Measurements from ENCODE around the gene PUM2.
"Not testable (repeated sequence)": the region's sequence is repeated elsewhere in the genome, so short reads cannot be mapped to it uniquely, and the experiment has no call there.

Gene PUM2

DNA sequence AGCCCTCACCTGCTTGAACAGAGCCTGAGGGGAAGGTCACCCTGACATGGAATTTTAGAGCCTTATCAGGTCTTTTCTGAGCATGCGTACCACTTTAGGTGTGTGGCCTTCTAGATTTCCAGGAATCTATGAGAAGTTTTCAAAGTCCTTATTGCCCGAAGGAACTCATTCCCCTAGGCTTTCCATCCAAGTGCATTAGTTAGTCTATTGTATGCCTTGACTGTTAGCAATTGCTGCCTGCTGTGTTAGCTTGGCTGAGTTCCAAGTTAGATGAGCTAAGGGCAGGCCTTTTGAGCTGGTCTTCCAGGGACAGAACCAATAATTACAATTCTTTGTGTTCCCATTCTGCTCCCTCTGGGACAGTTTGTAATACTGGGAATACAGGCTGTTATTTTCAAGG, 30.8 kb upstream of the PUM2 start:
- TF ChIP-seq GATA1 (IDR thresholded peaks at IDR 0.05; ENCODE audit: low read depth, low read length) (no peak), POLR2A (IDR thresholded peaks at IDR 0.05; ENCODE audit: low read length) (no peak)
- peak in 1 of 2 experiments; percentile 18 for DNase-seq

DNA sequence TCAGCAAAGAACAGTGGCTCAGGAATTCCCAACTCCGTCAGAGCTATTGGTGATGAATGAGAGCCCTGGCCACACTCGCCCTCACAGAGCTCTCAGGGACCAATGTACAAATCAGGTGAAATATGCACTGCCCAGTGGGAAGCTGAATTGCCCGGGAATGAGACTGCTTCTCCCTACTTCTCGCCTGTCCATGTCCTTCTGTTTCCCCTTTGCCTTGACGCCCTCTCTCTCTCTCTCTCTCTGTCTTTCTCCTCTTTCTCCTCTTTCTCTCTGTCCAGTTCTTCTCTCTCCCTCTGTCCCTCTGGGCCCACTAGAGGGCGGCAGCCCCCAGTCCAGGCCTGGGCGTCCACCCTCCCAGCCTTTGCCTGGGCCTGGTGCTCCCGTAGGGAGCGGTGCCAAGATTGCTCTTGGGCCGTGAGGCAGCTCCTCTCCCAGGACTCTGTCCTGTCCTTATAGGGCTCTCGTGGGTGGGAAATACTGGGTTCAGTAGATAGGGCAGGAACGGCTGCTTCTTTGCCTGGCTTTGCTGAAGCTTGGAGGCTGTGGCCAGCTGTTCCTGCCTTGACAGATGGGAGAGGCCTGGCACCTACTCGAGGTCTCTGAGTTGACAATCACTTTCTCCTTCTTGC, 28.4 kb upstream of the PUM2 start:
- no peak for TF ChIP-seq POLR2A (IDR thresholded peaks at IDR 0.05; ENCODE audit: low read length)
- TF ChIP-seq GATA1 (IDR thresholded peaks at IDR 0.05; ENCODE audit: low read depth, low read length): no peak
- peak; percentile 17 to 45 for DNase-seq

GRCh38 chr2:20378341-20378740, 27.7 kb upstream of the PUM2 start:
- DNase-seq: no peak
- TF ChIP-seq GATA1 (IDR thresholded peaks at IDR 0.05; ENCODE audit: low read depth, low read length) (no peak), POLR2A (IDR thresholded peaks at IDR 0.05; ENCODE audit: low read length) (no peak)

DNA sequence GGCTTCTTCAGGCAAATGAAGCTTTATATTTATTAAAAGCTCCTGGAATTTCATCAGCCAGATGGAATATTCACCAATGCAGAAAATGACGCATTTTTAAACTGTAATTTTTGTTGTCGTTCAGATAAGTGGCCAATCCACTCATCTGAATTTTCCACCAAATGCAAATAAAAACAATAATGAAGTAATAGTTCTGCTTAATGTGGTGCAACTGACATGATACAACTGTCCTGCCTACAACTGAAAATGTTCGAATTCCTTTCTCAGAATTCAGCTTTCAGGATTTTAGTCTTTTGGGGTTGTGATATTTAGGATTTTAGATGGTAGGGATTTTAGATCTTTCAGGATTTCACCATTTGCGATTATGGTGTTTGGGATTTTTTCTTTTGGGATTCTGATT, 27.1 kb upstream of the PUM2 start:
- TF ChIP-seq POLR2A (IDR thresholded peaks at IDR 0.05; ENCODE audit: low read length): no peak
- no peak for TF ChIP-seq GATA1 (IDR thresholded peaks at IDR 0.05; ENCODE audit: low read depth, low read length)
- no peak for DNase-seq

GRCh38 chr2:20374982-20375381, 24.3 kb upstream of the PUM2 start:
- not testable (repeated sequence) for DNase-seq

- DNase-seq: no peak
- no peak for TF ChIP-seq POLR2A (IDR thresholded peaks at IDR 0.05; ENCODE audit: low read length)
- TF ChIP-seq GATA1 (IDR thresholded peaks at IDR 0.05; ENCODE audit: low read depth, low read length): no peak
These were observed 22.4 kb upstream of the PUM2 start for GRCh38 chr2:20372896-20373640.

GRCh38 chr2:20371323-20372025, 20.8 kb upstream of the PUM2 start:
- TF ChIP-seq GATA1 (IDR thresholded peaks at IDR 0.05; ENCODE audit: low read depth, low read length): no peak
- TF ChIP-seq POLR2A (IDR thresholded peaks at IDR 0.05; ENCODE audit: low read length): no peak
- DNase-seq: no peak

GRCh38 chr2:20370191-20370590, 19.5 kb upstream of the PUM2 start:
- no peak for DNase-seq
- TF ChIP-seq GATA1 (IDR thresholded peaks at IDR 0.05; ENCODE audit: low read depth, low read length) (no peak), POLR2A (IDR thresholded peaks at IDR 0.05; ENCODE audit: low read length) (no peak)

DNA sequence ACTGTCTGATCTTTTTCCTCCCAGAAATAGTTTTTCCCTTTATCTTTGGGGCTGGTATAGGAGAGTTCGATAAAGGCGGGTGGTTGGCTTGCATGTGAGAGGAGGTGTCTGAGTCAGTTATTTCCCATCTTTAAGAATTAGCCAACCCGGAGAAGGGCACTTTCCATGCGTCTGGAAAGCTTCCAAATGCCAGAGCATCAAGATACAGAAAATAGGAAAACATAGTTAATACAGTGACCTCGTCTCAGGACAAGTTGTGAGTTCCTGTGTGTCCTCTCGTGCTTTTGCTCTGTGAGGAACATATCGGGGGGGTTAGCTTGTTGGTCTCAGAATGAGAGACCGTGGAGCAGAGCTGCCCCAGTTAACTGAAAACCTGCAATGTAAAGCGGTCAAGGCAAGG, 18.7 kb upstream of the PUM2 start:
- TF ChIP-seq POLR2A (IDR thresholded peaks at IDR 0.05; ENCODE audit: low read length) (no peak), GATA1 (IDR thresholded peaks at IDR 0.05; ENCODE audit: low read depth, low read length) (no peak)
- DNase-seq: no peak

GRCh38 chr2:20368706-20369105, 18.1 kb upstream of the PUM2 start:
- DNase-seq: no peak
- no peak for TF ChIP-seq POLR2A (IDR thresholded peaks at IDR 0.05; ENCODE audit: low read length)
- TF ChIP-seq GATA1 (IDR thresholded peaks at IDR 0.05; ENCODE audit: low read depth, low read length): no peak

DNA sequence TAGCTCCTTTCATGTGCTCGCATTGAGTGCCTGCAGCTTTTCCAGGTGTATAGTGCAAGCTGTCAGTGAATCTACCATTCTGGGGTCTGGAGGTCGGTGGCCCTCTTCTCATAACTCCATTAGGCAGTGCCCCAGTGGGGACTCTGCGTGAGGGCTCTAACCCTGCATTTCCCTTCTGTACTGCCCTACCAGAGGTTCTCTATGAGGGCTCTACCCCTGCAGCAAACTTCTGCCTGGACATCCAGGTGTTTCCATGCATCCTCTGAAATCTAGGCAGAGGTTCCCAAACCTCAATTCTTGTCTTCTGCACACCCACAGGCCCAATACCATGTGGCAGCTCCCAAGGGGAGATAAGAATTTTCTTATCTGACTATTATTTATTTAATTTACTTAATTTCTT, 17.3 kb upstream of the PUM2 start:
- DNase-seq: not testable (repeated sequence)

GRCh38 chr2:20366672-20367116, 16.1 kb upstream of the PUM2 start:
- DNase-seq: no peak
- TF ChIP-seq POLR2A (IDR thresholded peaks at IDR 0.05; ENCODE audit: low read length) (no peak), GATA1 (IDR thresholded peaks at IDR 0.05; ENCODE audit: low read depth, low read length) (no peak)

DNA sequence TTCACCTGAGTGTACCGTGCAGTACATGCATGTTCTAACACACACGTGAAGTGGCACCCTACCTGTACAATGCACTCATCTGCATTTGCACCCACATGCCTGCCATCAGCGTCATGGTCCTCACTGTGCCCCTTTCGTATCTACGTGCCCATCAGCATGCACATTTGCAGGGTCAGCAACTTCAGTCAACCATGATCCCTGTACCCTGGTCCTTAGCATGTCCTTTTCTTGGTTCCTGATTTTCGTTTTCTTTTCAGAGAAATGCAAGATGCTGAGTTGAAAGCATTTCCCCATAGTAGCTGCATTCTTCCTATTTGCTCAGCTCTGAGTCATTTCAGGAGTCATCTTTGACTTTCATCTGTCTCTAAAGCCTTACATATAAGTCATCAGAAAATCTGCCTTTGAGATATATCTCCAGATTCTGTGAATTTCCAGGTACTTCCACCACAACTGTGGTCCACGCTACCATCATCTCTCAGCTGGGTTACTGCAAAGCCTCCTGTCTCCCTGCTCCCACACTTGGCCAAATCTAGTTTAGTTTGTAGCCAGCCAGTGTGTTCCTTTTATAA, 14.7 kb upstream of the PUM2 start:
- no peak for TF ChIP-seq POLR2A (IDR thresholded peaks at IDR 0.05; ENCODE audit: low read length)
- TF ChIP-seq GATA1 (IDR thresholded peaks at IDR 0.05; ENCODE audit: low read depth, low read length): no peak
- no peak for DNase-seq

DNA sequence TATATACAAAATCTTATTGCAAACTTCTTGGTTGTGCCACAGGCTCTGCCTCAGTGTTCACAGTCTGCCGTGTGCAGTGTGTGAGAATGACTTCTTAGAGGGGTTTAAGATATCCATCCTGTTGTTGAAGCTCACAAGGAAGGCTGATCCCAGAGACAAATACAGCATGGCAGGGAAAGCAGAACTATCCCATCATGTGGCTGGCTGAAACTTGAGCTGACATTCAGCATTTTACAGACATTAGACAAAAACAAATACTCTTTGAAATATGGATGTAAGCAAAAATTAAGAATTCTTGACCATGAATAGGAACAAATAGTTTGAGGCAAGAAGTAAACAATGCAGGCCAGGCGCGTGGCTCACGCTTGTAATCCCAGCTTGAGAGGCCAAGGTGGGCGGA, 12.9 kb upstream of the PUM2 start:
- TF ChIP-seq GATA1 (IDR thresholded peaks at IDR 0.05; ENCODE audit: low read depth, low read length) (no peak), POLR2A (IDR thresholded peaks at IDR 0.05; ENCODE audit: low read length) (no peak)
- DNase-seq: no peak

Measured in erythroblast (primary cell).